ENCODE measurements around the gene GPR18. TPM values are rescaled to one million over a fixed set of nuclear protein-coding genes. Genes with fewer than 3 reads are reported as not detected.

The GPR18 gene
- total RNA-seq, 4 donors from 2014 or later: not detected

DNA sequence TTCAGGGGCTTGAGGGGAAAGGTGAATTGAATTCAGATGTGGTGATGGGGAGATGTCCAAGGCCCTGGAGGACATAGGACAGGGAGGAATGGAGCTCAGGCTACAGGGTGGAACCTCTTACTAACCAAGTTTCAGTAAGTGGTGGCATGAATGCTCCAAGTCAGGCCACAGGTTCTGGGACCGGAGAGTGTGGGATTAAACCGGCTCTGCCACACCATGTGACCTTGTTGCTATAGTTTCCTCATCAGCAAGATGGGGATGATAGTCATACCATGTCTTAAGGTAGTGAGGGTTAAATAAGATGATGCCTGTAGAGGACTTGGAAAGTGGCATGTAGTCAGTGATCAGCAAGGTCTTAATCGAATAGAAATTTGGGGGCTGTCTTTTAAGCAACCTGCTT is 32.7 kb upstream of the GPR18 start:
- Histone ChIP-seq H3K4me1 (peaks cover 0 to 29% (median 15%) of the 10 kb centered on the region in 4 donors), H3K27me3 (no peaks in the 10 kb centered on the region), H3K4me3 (no peak overlapping the region), H3K36me3 (no peaks in the 10 kb centered on the region), H3K9me3 (no peaks in the 10 kb centered on the region), H3K27ac (no peak overlapping the region)
- no peak for DNase-seq (ENCODE audit: low spot score in 2 of 2)
- TF ChIP-seq CTCF (IDR thresholded peaks at IDR 0.05) (no peak), POLR2A (IDR thresholded peaks at IDR 0.05) (no peak), EP300 (IDR thresholded peaks at IDR 0.05) (no peak)
- 78 to 86% methylated on average over 3 of the region's 3 CpGs for WGBS, 2 donors

DNA sequence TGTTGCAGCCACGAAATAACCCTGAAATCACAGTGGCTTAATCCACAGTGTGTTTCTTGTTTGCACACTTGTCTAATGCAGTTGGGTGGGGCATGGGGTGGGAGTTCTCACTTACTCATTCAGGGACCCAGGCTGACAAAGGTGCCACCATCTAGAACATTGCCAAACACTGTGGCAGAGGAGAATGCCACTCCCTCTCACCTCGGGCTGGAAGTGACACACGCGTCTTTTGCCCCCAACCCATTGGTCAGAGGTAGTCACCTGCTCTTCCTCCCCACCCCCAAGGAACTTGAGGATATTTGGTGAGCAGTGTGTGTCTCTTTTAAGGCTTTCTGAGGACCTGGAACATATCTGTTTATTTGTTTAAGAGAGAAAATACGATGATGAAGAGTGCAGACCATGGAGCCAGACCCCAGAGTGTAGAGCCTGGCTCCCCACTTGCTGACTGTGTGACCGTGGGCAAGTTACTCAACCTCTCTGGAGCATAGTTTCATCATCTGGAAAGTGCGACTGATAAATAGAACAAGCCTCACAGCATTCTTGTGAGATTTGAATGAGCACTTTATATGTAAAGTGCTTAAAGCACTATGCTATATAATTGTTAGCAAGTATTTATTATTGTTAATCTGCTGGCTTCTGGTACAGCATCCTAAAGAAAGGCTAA is 31.6 kb upstream of the GPR18 start:
- Histone ChIP-seq H3K27me3 (no peaks in the 10 kb centered on the region), H3K36me3 (no peaks in the 10 kb centered on the region), H3K4me3 (no peak overlapping the region), H3K4me1 (peaks cover 0 to 28% (median 20%) of the 10 kb centered on the region in 4 donors), H3K27ac (no peak overlapping the region), H3K9me3 (no peaks in the 10 kb centered on the region)
- TF ChIP-seq POLR2A (IDR thresholded peaks at IDR 0.05): no peak
- no peak for TF ChIP-seq EP300 (IDR thresholded peaks at IDR 0.05)
- TF ChIP-seq CTCF (IDR thresholded peaks at IDR 0.05): no peak
- 88 to 89% methylated on average over 7 of the region's 7 CpGs for WGBS, 2 donors
- DNase-seq (ENCODE audit: low spot score in 2 of 2): no peak

GRCh38 chr13:99289271-99289670 is 31.1 kb upstream of the GPR18 start:
- Histone ChIP-seq H3K4me1 (peaks cover 0 to 28% (median 19%) of the 10 kb centered on the region in 4 donors), H3K9me3 (no peaks in the 10 kb centered on the region), H3K27me3 (no peaks in the 10 kb centered on the region), H3K36me3 (no peaks in the 10 kb centered on the region), H3K4me3 (no peak overlapping the region), H3K27ac (no peak overlapping the region)
- no peak for TF ChIP-seq POLR2A (IDR thresholded peaks at IDR 0.05)
- no peak for TF ChIP-seq EP300 (IDR thresholded peaks at IDR 0.05)
- no peak for TF ChIP-seq CTCF (IDR thresholded peaks at IDR 0.05)
- no peak for DNase-seq (ENCODE audit: low spot score in 2 of 2)
- WGBS, 2 donors: 91 to 92% methylated on average over 2 of the region's 2 CpGs

DNA sequence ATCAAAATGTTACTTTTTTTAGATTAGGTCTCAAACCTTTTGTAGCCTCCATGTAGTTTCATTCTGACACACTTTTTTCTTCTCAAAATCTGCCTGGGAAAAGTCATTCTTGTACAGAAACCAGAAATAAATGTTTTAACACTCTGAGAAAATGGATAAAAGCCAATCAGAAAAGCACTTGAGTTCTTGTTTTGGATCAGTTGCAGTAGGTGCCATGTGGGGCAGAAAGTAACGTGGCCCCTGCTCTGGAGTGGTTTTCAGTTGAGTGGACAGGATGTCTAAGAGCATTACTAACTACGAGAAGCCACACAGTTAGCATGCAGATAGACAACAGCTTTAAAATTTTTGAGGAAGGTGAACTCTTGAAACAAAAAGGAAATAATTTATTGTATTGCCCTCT is 29.9 kb upstream of the GPR18 start:
- DNase-seq (ENCODE audit: low spot score in 2 of 2): no peak
- Histone ChIP-seq H3K9me3 (no peaks in the 10 kb centered on the region), H3K4me1 (peaks cover 0 to 29% (median 20%) of the 10 kb centered on the region in 4 donors), H3K36me3 (no peaks in the 10 kb centered on the region), H3K4me3 (no peak overlapping the region), H3K27ac (peak overlapping the region in 2 of 4 donors; percentile 24 to 32), H3K27me3 (no peaks in the 10 kb centered on the region)
- TF ChIP-seq POLR2A (IDR thresholded peaks at IDR 0.05) (no peak), EP300 (IDR thresholded peaks at IDR 0.05) (no peak), CTCF (IDR thresholded peaks at IDR 0.05) (no peak)
- WGBS, 2 donors: 65 to 68% methylated on average over 2 of the region's 2 CpGs

- peaks cover 0 to 35% (median 23%) of the 10 kb centered on the region in 4 donors for H3K4me1 ChIP-seq
- no peak for DNase-seq (ENCODE audit: low spot score in 2 of 2)
- no peak overlapping the region for H3K4me3 ChIP-seq
- no peaks in the 10 kb centered on the region for H3K27me3 ChIP-seq
- TF ChIP-seq CTCF (IDR thresholded peaks at IDR 0.05): no peak
- TF ChIP-seq EP300 (IDR thresholded peaks at IDR 0.05): no peak
- TF ChIP-seq POLR2A (IDR thresholded peaks at IDR 0.05): no peak
- WGBS, 2 donors: 74 to 83% methylated on average over 4 of the region's 4 CpGs
- H3K36me3 ChIP-seq: no peaks in the 10 kb centered on the region
- peak overlapping the region in 1 of 4 donors; percentile 32 for H3K27ac ChIP-seq
- no peaks in the 10 kb centered on the region for H3K9me3 ChIP-seq
These were observed 29.4 kb upstream of the GPR18 start for GRCh38 chr13:99287551-99287950.
